Stimulated activated naive CD8-positive, alpha-beta T cell treated with anti-CD3 and anti-CD28 coated beads, Interleukin-15, Interleukin-2, amounts not matched to agents 100 ng/mL and 50 ng/mL, for 24 hours (primary cell): Measurements from ENCODE around the gene TLE3.
A peak's percentile ranks its signal among the peaks of the same experiment; 100 is the strongest.

ENCODE experiments used
- H3K27ac Mint-ChIP-seq: one replicate; pipeline ENCODE4 v1.8.0; 2021; ENCODE audit warnings: mild to moderate bottlenecking, mixed read lengths
- H3K27me3 Mint-ChIP-seq: one replicate; pipeline ENCODE4 v1.8.0; 2021; ENCODE audit warnings: mixed read lengths
- H3K36me3 Mint-ChIP-seq: one replicate; pipeline ENCODE4 v1.8.0; 2021; ENCODE audit warnings: low read depth, mixed read lengths
- H3K4me1 Mint-ChIP-seq: one replicate; pipeline ENCODE4 v1.8.0; 2021; ENCODE audit warnings: low read depth, mixed read lengths
- H3K4me3 Mint-ChIP-seq: one replicate; pipeline ENCODE4 v1.8.0; 2021; ENCODE audit warnings: mild to moderate bottlenecking, mixed read lengths
- H3K9me3 Mint-ChIP-seq: one replicate; pipeline ENCODE4 v1.8.0; 2021; ENCODE audit warnings: mixed read lengths

TLE3 gene

DNA sequence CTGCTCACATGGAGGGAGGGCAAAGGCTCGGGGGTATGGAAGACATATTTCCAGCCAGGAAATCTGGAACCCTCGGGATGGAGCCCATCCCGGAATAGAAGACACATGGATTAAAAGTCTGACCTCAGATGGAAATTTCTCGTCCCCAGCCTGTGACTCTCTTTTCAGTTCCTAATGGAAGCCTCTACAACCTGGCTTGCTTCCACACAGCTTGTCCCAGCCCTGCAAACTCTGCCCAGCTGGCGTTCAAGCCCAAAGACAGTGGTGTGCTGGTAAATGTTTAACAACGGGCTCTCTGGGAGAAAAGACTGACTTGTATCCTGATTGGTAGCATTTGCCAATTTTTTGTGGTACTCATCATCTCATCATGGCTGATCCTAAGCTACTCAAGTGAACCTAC lies 35.6 kb upstream of the TLE3 start:
- Mint-ChIP-seq H3K27ac (no peak overlapping the region), H3K4me3 (no peak overlapping the region), H3K36me3 (no peaks in the 10 kb centered on the region), H3K9me3 (no peaks in the 10 kb centered on the region), H3K4me1 (no peaks in the 10 kb centered on the region), H3K27me3 (peaks cover 11% of the 10 kb centered on the region)

DNA sequence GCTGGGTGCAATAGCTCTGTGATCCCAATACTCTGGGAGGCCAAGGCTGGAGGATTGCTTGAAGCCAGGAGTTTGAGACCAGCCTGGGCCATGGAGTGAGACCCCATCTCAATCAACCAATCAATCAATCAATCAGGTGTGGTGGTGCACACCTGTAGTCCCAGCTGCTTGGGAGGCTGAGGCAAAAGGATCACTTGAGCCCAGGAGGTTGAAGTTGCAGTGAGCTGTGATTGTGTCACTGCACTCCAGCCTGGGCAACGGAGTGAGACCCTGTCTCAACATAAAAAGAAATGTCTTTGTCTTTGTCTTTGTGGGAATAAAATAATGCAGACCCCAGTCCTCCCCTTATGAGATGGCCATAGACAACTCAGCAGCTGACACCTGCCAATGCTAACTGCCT lies 34.9 kb upstream of the TLE3 start:
- Mint-ChIP-seq H3K4me3 (no peak overlapping the region), H3K27ac (no peak overlapping the region), H3K36me3 (no peaks in the 10 kb centered on the region), H3K9me3 (no peaks in the 10 kb centered on the region), H3K4me1 (peaks cover 4% of the 10 kb centered on the region), H3K27me3 (peaks cover 15% of the 10 kb centered on the region)

DNA sequence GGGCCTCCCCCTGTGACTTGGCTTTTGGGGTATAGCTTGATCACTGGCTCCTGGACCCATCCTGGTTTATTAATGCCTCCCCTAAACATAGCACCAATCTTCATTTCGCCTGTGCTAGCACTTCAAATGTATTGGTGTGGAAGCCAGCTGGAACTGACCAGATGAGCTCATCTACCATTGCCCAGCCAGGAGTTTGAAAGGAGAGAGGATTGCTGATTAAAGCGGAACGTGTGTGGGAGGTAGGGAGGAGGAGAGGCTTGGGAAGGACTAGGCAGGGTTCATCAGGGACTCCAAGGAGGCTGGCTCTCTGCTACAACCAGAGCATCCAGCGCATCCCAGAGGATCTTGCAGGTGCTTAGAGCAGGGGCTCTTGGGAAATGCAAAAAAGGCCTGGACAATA lies 34.4 kb upstream of the TLE3 start:
- H3K36me3 Mint-ChIP-seq = no peaks in the 10 kb centered on the region
- H3K4me3 Mint-ChIP-seq = no peak overlapping the region
- H3K27me3 Mint-ChIP-seq = peaks cover 16% of the 10 kb centered on the region
- peaks cover 4% of the 10 kb centered on the region for H3K4me1 Mint-ChIP-seq
- no peak overlapping the region for H3K27ac Mint-ChIP-seq
- H3K9me3 Mint-ChIP-seq = no peaks in the 10 kb centered on the region

DNA sequence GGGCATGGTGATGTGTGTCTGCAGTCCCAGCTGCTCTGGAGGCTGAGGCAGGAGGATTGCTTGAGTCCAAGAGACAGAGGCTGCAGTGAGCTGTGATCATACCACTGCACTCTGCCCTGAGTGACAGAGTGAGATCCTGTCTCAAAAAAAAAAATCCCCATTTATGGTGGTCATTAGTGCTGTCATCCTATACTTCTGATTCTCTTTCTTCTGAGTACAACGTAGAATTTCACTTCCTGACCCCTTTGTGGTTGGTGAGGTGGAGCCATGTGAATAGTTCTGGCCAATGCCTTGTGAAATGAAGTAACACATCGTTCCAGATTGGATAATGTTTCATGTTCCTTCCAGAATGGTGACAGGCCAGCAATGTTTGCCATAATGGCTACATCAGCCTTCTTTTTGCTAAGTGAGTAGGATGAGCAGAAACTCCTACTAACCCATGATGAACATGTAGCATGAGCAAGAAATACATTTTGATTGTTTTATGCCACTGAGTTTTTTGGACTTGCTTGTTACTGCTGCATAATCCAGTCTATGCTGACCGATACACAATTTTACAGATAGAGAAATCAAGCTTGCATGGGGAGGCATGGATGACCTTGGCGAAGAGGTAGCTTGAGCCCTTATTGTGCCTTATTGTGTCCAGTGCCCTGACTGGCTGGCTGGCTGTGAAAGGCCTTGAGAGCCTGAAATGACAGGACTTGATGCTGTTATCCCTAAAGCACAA lies 30.9 kb upstream of the TLE3 start:
- Mint-ChIP-seq H3K27me3 (peaks cover 20% of the 10 kb centered on the region), H3K4me1 (peaks cover 11% of the 10 kb centered on the region), H3K27ac (no peak overlapping the region), H3K4me3 (no peak overlapping the region), H3K9me3 (no peaks in the 10 kb centered on the region), H3K36me3 (no peaks in the 10 kb centered on the region)

DNA sequence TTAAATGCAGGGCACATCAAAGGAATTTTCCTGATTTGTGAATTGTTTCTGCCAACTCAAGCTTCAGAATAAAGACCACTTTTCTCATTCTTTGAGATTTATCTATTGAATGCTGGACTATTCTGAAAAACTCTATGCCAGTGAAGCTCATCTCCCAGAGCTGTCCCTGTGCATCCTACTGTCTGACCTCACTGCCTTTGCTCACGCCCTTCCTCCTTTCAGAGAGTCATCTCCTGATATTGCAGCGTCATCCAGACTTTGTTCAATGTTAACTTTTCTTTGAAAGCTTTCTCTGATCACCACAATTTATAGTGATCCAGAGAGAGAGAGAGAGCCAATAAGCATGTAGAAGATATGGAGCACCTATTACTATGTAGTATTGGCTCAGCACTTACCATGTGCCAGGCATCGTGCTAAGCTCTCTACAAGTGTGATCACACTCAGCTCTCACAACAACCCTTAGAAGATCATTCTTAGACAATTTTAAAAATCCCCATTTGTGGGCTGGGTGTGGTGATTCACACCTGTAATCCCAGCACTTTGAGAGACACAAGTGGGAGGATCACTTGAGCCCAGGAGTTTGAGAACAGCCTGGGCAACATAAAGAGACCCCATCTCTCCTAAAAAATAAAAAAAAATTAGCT lies 30.2 kb upstream of the TLE3 start:
- Mint-ChIP-seq H3K4me1 (peaks cover 11% of the 10 kb centered on the region), H3K27me3 (peaks cover 20% of the 10 kb centered on the region)

DNA sequence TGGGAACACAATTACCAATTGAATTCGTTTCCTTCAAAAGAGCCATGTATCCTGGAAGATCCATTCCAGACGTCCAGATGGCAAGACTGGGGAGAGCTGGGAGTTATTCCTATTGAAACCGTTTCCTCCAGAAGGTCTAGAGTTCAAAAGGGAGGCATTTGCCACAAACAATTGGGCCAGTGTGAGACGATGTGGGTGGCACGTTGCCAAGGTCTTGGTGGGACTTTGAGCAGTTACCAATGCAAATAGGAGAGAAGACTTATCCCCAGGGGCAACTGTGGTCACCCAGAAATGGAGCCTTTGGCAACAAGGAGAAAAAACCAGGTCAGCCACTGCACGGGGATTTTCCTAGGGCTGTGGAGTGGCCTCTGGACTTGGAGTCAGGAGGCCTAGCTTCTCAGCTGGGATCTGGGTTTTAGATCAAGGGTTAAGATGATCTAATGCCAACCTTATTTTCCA lies 29.6 kb upstream of the TLE3 start:
- Mint-ChIP-seq H3K36me3 (no peaks in the 10 kb centered on the region), H3K27ac (no peak overlapping the region), H3K27me3 (peaks cover 20% of the 10 kb centered on the region), H3K9me3 (no peaks in the 10 kb centered on the region), H3K4me3 (no peak overlapping the region), H3K4me1 (peaks cover 11% of the 10 kb centered on the region)

More for the DNA sequence above, 30.2 kb upstream of the TLE3 start:
- H3K4me3 Mint-ChIP-seq = no peak overlapping the region
- no peaks in the 10 kb centered on the region for H3K36me3 Mint-ChIP-seq
- no peaks in the 10 kb centered on the region for H3K9me3 Mint-ChIP-seq
- H3K27ac Mint-ChIP-seq = no peak overlapping the region

DNA sequence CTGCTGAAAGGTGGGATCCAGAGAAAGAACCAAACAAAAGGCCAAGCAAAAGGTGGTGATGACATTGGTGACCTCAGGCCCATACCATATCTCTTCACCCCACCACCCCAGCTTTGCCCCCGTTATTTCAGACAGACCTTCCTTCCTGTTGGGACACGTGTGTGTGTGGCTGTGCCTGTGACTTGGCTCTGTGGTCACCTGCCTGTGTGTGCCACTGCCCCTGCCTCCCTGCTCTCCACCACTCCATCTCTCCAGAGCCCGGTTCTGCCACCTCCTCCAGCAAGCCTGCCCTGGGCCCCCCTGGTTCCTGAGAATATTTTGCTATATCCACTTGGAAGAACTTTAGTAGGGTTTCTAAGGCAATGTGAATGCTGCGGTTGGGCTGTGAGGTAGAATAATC lies 28.6 kb upstream of the TLE3 start:
- Mint-ChIP-seq H3K27ac (no peak overlapping the region), H3K36me3 (no peaks in the 10 kb centered on the region)

DNA sequence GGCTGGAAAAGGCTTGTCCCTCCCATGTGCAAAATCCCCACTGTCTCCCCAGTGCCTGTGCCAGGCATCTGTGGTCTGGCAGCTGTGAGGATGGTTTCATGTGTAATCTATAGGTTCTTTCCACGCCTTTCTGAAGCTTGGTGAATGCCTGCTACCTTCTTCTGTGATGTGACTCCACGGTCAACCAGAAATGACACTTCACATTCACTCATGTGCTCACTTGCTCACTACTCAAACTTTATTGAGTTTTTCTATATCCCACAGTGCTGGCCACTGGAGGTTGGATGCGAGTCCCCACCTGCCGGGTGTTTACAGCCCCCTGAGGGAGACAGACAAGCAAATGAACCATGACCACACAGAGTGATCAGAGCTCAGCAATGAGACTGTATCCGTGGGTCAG lies 27.9 kb upstream of the TLE3 start:
- peaks cover 20% of the 10 kb centered on the region for H3K27me3 Mint-ChIP-seq
- H3K27ac Mint-ChIP-seq = no peak overlapping the region

More for the DNA sequence above, 28.6 kb upstream of the TLE3 start:
- Mint-ChIP-seq H3K9me3 (no peaks in the 10 kb centered on the region), H3K4me3 (no peak overlapping the region), H3K27me3 (peaks cover 20% of the 10 kb centered on the region), H3K4me1 (peaks cover 11% of the 10 kb centered on the region)

DNA sequence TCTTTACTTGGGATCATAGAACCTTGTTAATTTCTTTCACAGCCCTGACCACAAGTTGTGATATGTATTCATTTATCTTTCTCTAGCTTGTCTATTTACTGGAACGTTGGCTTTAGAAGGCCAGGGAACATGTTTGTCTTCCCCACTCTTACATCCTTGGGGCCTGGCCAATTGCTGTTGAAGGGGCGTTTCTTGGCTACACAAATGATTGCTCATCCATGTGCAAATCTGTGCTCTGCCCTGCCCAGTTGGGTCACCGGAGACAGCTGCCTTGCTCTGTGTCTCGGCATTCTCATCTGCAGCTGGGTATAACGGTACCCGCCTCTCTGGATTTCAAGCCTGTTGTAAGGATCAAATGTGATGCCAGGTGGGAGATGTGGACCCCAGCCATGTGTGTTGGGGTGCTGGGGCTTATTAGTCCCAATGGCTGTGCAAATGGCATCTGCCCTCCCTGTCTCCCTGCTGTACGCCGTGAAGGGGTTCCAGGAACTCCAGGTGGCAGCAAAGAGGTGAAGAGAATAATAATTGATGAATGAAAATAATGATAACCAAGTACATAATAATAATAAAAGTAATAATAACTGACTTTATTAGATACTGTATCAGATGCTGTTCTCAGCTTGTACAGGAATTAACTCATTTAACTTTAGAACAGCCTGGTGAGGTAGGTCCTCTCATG lies 24.0 kb upstream of the TLE3 start:
- peaks cover 12% of the 10 kb centered on the region for H3K27me3 Mint-ChIP-seq
- H3K27ac Mint-ChIP-seq = no peak overlapping the region
- no peak overlapping the region for H3K4me3 Mint-ChIP-seq
- peaks cover 7% of the 10 kb centered on the region for H3K4me1 Mint-ChIP-seq
- no peaks in the 10 kb centered on the region for H3K36me3 Mint-ChIP-seq
- no peaks in the 10 kb centered on the region for H3K9me3 Mint-ChIP-seq

More for the DNA sequence above, 27.9 kb upstream of the TLE3 start:
- H3K9me3 Mint-ChIP-seq = no peaks in the 10 kb centered on the region
- no peak overlapping the region for H3K4me3 Mint-ChIP-seq
- H3K36me3 Mint-ChIP-seq = no peaks in the 10 kb centered on the region
- H3K4me1 Mint-ChIP-seq = peaks cover 11% of the 10 kb centered on the region

DNA sequence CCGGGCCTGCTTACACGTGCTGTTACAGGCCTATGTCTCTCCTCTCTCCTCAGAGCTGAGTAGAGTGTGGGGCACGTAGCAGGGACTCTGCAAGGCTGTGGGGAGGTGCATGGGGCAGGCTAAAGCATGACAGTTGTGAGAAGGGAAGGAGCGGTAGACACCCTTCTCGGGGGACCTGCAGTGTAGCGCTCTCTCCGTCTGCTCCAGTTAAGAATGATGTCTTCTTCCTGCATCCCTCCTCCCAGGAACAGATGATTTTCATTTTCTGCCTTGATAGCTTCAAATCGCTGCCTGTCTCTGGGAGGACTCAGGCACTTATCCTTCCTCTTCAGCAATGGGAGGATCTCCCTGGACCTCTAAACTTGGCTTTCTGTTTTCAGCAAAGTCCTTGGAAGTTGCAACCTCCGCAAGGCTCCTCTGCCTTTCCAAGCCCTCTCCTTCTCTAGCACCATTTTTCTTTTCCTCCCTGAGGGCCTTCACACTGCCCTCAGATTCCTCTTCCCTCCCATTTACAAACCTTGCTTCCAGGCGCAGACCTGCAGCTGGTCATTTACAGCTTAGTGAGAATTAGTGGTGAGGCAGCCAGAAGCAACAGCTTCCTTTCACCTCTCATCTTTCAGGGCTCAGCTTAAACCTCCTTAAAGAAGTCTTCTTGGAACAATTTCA lies 23.4 kb upstream of the TLE3 start:
- Mint-ChIP-seq H3K27ac (no peak overlapping the region), H3K4me1 (peaks cover 7% of the 10 kb centered on the region), H3K27me3 (peaks cover 5% of the 10 kb centered on the region), H3K9me3 (no peaks in the 10 kb centered on the region), H3K4me3 (no peak overlapping the region), H3K36me3 (no peaks in the 10 kb centered on the region)

DNA sequence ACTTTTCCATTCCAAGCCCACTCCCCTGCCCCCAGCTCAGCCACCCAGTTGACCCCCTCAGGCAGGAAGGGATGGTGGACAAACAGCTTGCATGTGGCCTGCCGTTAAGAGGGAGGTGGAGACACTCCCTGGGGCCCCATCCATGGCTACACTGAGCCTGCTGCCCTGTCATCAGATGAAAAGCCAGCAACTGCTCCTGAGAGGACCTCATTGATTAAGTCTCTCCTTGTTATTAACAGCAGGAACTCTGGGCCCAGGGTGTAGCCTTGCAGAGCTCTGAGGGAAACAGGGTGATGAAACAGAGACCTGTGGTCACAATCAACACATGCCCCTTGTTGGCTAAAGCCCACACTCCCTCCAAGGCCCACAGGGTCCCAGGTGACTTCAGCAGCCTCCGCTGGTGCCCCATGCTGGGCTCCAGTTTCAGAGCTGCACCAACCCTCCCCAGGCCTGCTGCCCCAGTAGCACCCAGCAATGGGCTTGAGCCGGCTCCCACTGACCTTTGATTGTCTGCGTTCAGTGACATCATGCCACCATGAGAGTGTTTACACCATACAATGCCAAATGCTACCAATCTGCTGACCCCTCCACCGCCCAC lies 22.3 kb upstream of the TLE3 start:
- no peaks in the 10 kb centered on the region for H3K36me3 Mint-ChIP-seq

DNA sequence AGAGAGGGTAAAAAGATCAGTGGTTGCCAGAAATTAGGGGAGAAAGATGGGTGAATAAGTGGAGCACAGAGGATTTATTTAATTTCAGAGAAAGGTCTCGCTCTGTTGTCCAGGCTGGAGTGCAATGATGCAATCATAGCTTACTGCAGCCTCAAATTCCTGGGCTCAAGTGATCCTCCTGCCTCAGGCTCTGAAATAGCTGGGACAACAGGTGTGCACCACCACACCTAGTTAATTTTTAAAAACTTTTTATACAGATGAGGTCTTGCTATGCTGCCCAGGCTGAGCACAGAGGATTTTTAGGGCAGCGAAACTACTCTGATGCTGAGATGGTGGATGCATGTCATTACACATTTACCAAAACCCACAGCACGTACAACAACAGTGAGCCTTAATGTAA lies 20.9 kb upstream of the TLE3 start:
- no peak overlapping the region for H3K4me3 Mint-ChIP-seq
- H3K4me1 Mint-ChIP-seq = peaks cover 6% of the 10 kb centered on the region
- H3K9me3 Mint-ChIP-seq = no peaks in the 10 kb centered on the region
- peaks cover 14% of the 10 kb centered on the region for H3K27me3 Mint-ChIP-seq
- H3K36me3 Mint-ChIP-seq = no peaks in the 10 kb centered on the region
- H3K27ac Mint-ChIP-seq = no peak overlapping the region

More for the DNA sequence above, 22.3 kb upstream of the TLE3 start:
- peaks cover 7% of the 10 kb centered on the region for H3K27me3 Mint-ChIP-seq
- H3K27ac Mint-ChIP-seq = no peak overlapping the region
- no peak overlapping the region for H3K4me3 Mint-ChIP-seq
- H3K9me3 Mint-ChIP-seq = no peaks in the 10 kb centered on the region
- H3K4me1 Mint-ChIP-seq = no peaks in the 10 kb centered on the region

DNA sequence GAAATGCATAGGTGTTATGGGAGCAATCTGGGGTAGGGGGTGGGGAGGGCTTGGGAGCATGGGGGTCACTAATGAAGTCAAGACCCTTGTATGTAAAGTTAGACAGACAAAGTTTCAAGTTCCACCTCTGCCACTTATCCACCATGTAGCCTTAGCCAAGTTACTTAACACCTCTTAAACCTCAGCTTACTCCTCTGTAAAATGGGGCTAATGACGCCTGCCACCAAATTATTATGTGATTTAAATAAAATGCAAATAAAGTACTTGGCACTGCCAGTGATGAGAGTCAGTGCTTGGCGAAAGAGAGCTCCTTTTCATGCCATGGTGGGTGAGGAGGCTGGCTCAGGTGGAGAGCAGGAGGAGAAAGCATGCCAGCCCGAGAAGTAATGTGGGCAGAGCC lies 18.6 kb upstream of the TLE3 start:
- Mint-ChIP-seq H3K4me1 (peaks cover 9% of the 10 kb centered on the region), H3K36me3 (no peaks in the 10 kb centered on the region), H3K4me3 (no peak overlapping the region)

DNA sequence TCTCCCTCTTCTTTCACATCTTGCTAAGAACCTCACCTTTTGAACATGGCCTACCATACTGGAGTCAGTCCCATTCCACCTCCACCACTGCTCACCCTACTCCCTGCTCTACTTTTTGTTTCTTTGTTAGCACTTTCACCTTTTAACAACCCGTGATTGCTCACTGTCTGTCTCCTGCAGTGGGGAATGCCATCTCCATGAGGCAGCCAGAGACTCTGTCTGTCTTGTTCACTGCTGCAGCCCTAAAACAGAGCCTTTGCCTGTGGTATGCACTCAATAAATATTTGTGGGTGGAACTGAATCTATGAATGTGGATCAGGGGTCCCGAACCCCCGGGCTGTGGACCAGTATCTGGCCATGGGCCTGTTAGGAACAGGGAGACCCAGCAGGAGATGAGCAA lies 16.5 kb upstream of the TLE3 start:
- H3K27me3 Mint-ChIP-seq = peaks cover 19% of the 10 kb centered on the region
- no peaks in the 10 kb centered on the region for H3K9me3 Mint-ChIP-seq
- H3K36me3 Mint-ChIP-seq = no peaks in the 10 kb centered on the region
- H3K27ac Mint-ChIP-seq = peak overlapping the region; percentile 33
- H3K4me1 Mint-ChIP-seq = peaks cover 9% of the 10 kb centered on the region
- no peak overlapping the region for H3K4me3 Mint-ChIP-seq

More for the DNA sequence above, 18.6 kb upstream of the TLE3 start:
- Mint-ChIP-seq H3K27me3 (peaks cover 19% of the 10 kb centered on the region), H3K27ac (no peak overlapping the region), H3K9me3 (no peaks in the 10 kb centered on the region)
